Activated naive CD4-positive, alpha-beta T cell treated with anti-CD3 and anti-CD28 coated beads for 36 hours (primary cell): ENCODE measurements around the gene FGF18. TPM values are rescaled to one million over a fixed set of nuclear protein-coding genes. Genes with fewer than 3 reads are reported as not detected.

Experiments used
- CTCF ChIA-PET: fragments of 350-600 bp; sonication (Branson Sonifier 250); formaldehyde crosslinking; loops from one replicate; lab custom pipeline; 2021; ENCODE audit warnings: antibody characterized with exemption; lab: Charles Lee
- DNase-seq: peaks from one replicate; pipeline ENCODE4 v3.0.0-alpha.2; 2020
- H3K27ac Mint-ChIP-seq: one replicate; pipeline ENCODE4 v1.8.0; 2021; ENCODE audit warnings: mild to moderate bottlenecking, mixed read lengths
- H3K27me3 Mint-ChIP-seq: one replicate; pipeline ENCODE4 v1.8.0; 2021; ENCODE audit warnings: low read depth, mixed read lengths
- H3K36me3 Mint-ChIP-seq: one replicate; pipeline ENCODE4 v1.8.0; 2021; ENCODE audit warnings: low read depth, mixed read lengths
- H3K4me1 Mint-ChIP-seq: one replicate; pipeline ENCODE4 v1.8.0; 2021; ENCODE audit warnings: low read depth, mixed read lengths
- H3K4me3 Mint-ChIP-seq: one replicate; pipeline ENCODE4 v1.8.0; 2021; ENCODE audit warnings: mild to moderate bottlenecking, moderate library complexity, mixed read lengths
- H3K9me3 Mint-ChIP-seq: one replicate; pipeline ENCODE4 v1.8.0; 2021; ENCODE audit warnings: mixed read lengths
- intact Hi-C: fragments of 100-400 bp; cut with micrococcal nuclease; formaldehyde crosslinking; loops from one replicate; pipeline ENCODE4 v1.15.1; 2023
- total RNA-seq, 2 experiments: library from RNA; stranded (reverse); gene quantifications; one replicate each; pipeline ENCODE4 v1.2.3, GENCODE V29; 2021

The FGF18 gene
- total RNA-seq, 2 experiments from 2014 or later, result 0.17 TPM; not detected in 1

DNA sequence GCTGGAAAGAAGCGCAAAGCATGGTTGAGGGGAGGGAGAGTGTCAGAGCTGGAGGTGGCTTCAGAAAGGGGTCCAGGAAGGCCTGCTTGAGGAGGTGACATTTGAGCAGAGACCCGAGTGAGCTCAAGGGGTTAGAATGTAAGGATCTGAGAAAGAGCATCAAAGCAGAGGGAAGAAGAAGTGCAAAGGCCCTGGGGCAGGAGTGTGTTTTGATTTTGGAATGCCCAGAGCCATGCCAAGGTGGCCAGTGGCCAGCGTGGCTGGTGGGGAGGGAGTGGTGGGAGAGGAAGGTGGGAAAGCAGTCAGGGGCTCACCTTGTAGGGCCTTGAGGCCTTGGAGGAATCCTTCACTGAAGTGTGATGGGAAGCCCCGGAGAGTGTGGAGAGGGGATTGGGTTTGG is 15.4 kb downstream of the FGF18 start:
- Mint-ChIP-seq H3K27ac (no peak overlapping the region), H3K27me3 (no peaks in the 10 kb centered on the region), H3K4me3 (no peak overlapping the region), H3K36me3 (no peaks in the 10 kb centered on the region), H3K4me1 (no peaks in the 10 kb centered on the region), H3K9me3 (no peaks in the 10 kb centered on the region)
- no peak for DNase-seq
- intact Hi-C loops, result no loop called here
- CTCF ChIA-PET, result interaction anchor here (0.6 to 1.7 kb wide), 2 partner anchors 16 to 92 kb away, joined by 6 to 8 read pairs; no protein-coding TSS in a partner anchor

DNA sequence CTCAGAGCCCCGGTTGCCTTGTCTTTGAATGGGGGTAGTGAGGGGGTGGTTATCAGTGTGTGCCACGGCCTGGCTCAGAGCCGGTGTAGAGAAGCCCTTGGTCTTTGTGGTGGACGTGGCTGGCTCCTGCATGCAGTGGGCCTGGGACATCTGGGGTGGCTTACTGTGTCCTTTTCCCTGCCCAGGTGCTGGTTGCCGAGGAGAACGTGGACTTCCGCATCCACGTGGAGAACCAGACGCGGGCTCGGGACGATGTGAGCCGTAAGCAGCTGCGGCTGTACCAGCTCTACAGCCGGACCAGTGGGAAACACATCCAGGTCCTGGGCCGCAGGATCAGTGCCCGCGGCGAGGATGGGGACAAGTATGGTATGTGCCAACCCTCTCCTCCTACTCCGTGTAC is 16.5 kb downstream of the FGF18 start:
- DNase-seq, result no peak
- Mint-ChIP-seq H3K4me3 (no peak overlapping the region), H3K9me3 (no peaks in the 10 kb centered on the region), H3K27ac (no peak overlapping the region), H3K4me1 (no peaks in the 10 kb centered on the region), H3K27me3 (no peaks in the 10 kb centered on the region), H3K36me3 (no peaks in the 10 kb centered on the region)
- intact Hi-C loops, result no loop called here
- CTCF ChIA-PET, result no interaction called here

GRCh38 chr5:171436804-171437285 is 17.4 kb downstream of the FGF18 start:
- Mint-ChIP-seq H3K4me3 (no peak overlapping the region), H3K36me3 (no peaks in the 10 kb centered on the region), H3K9me3 (no peaks in the 10 kb centered on the region), H3K27ac (no peak overlapping the region), H3K4me1 (no peaks in the 10 kb centered on the region), H3K27me3 (no peaks in the 10 kb centered on the region)
- DNase-seq, result no peak
- CTCF ChIA-PET, result no interaction called here
- intact Hi-C loops, result no loop called here

DNA sequence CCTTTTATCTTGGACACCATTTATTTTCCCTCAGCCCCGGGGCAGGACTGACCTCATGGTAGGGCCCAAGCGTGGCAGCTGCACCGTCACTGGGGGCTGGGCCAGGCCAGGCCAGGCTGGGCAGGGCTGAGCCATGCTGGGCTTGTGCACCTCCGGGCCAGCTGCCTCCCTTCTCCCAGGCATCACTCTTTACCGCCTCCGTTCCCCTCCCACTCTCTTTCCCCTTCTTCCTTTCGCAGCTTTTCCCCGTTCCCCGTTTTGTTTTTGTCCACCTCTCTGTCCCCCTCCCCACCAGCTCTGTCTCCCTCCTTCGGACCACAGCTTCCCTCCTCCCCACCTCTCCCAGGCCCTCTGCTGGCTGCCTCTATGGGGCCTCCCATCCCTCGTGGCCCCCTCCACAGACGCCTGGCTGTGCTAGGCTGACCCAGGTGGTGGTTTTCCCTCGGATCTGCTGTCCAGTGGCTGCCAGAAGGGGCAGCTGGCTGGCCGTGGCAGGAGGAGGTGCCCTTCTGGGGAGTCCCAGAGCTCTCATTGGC is 17.9 kb downstream of the FGF18 start:
- H3K36me3 Mint-ChIP-seq, result no peaks in the 10 kb centered on the region
- no peak overlapping the region for H3K27ac Mint-ChIP-seq
- no peak for DNase-seq
- CTCF ChIA-PET, result no interaction called here
- no peaks in the 10 kb centered on the region for H3K4me1 Mint-ChIP-seq
- H3K4me3 Mint-ChIP-seq, result no peak overlapping the region
- H3K9me3 Mint-ChIP-seq, result no peaks in the 10 kb centered on the region
- intact Hi-C loops, result no loop called here
- no peaks in the 10 kb centered on the region for H3K27me3 Mint-ChIP-seq

GRCh38 chr5:171438738-171439137 is 19.3 kb downstream of the FGF18 start:
- no peak overlapping the region for H3K4me3 Mint-ChIP-seq
- no peak overlapping the region for H3K27ac Mint-ChIP-seq
- CTCF ChIA-PET, result no interaction called here
- H3K4me1 Mint-ChIP-seq, result no peaks in the 10 kb centered on the region
- H3K9me3 Mint-ChIP-seq, result no peaks in the 10 kb centered on the region
- no peaks in the 10 kb centered on the region for H3K36me3 Mint-ChIP-seq
- no peak for DNase-seq
- H3K27me3 Mint-ChIP-seq, result no peaks in the 10 kb centered on the region
- intact Hi-C loops, result no loop called here

DNA sequence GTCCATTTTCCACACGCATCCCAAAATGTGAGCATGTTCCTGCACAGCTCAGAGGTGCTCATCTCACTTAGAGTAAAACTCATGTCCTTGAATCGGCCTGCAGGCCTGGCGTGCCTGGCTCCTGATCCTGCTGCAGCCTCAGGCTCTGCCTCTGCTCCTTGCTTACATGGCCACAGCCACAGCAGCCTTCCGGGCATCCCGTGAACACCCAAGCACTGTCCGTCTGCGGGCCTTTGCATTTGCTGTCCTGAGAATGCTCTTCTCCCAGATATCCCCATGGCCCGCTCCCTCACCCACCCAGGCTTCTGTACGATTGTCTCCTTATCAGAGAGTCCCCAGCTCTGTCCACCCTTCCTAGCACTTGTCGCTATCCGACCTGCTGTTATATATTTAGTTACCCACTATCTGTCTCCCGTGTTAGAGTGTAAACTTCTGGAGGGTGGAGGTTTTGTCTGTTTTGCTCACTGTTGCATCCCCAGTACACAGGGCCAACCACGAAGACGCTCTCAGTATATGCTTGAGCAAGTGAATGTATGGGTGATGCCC is 21.9 kb downstream of the FGF18 start:
- H3K4me1 Mint-ChIP-seq, result no peaks in the 10 kb centered on the region
- no peaks in the 10 kb centered on the region for H3K36me3 Mint-ChIP-seq
- H3K27me3 Mint-ChIP-seq, result no peaks in the 10 kb centered on the region
- CTCF ChIA-PET, result interaction anchor here (0.5 kb wide), 1 partner anchor 1009 kb away, joined by 3 read pairs; no protein-coding TSS in a partner anchor
- H3K4me3 Mint-ChIP-seq, result no peak overlapping the region
- H3K27ac Mint-ChIP-seq, result no peak overlapping the region
- intact Hi-C loops, result no loop called here
- H3K9me3 Mint-ChIP-seq, result no peaks in the 10 kb centered on the region
- DNase-seq, result no peak

DNA sequence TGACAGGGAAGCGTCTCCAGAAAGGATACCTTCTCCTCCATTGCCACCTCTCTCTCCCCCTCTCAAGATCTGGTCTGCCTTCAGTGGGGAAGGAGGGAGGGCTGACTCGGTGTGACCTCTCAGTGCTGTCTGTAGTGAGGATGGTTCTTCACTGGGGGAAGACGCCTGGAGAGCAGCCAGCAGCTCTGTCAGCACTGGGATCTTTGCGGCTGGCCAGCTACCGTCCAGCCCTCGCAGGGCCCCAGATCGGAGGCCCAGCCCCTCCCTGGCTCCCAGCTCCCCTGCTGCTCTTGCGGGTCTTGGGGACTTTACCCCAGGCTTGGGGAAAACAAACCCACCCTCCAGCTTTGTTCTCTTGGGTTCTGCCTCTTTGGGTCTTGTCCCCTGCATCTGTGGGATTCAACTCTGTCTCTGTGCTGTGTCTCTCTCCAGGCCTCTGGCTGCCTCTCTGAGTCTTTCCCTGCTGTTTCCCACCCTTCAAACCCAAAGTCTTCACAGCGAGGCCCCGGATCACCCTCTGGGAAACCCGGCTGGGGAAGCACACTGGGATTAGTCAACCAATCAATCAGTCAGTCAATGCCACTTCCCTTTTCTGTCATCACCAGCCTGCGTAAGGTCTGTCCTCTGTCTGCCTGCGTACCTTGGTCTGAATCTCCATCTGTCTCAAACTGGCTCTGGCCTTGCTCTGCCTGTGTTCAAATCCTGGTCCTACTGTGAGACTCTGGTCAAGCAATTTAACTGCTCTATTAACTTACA is 23.0 kb downstream of the FGF18 start:
- Mint-ChIP-seq H3K27ac (no peak overlapping the region), H3K4me3 (no peak overlapping the region), H3K4me1 (no peaks in the 10 kb centered on the region), H3K27me3 (no peaks in the 10 kb centered on the region), H3K9me3 (no peaks in the 10 kb centered on the region), H3K36me3 (no peaks in the 10 kb centered on the region)
- no peak for DNase-seq
- CTCF ChIA-PET, result interaction anchor here (0.6 kb wide), 1 partner anchor 121 kb away, joined by 3 read pairs; no protein-coding TSS in a partner anchor
- intact Hi-C loops, result no loop called here

DNA sequence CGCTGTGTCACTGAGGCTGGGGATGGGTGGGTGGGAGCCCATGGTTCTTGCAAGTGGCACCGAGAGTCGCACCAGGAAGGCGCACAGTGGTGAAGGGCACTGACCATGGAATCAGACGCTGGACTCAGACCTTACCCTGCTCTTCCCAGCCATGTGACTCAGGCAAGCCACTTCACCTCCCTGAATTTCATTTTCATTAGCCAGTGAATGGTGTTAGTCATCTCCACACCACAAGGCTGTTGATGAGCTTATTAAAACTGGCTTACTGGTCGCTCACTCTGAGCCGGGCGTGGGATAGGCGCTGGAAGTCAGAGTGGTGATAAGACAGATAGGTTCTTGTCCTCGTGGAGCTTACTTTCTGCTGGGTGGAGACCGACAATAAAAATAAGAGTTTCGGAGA is 25.1 kb downstream of the FGF18 start:
- Mint-ChIP-seq H3K27me3 (peaks cover 6% of the 10 kb centered on the region), H3K27ac (no peak overlapping the region), H3K36me3 (no peaks in the 10 kb centered on the region), H3K4me3 (no peak overlapping the region), H3K9me3 (no peaks in the 10 kb centered on the region), H3K4me1 (no peaks in the 10 kb centered on the region)
- DNase-seq, result no peak
- CTCF ChIA-PET, result no interaction called here
- intact Hi-C loops, result no loop called here

DNA sequence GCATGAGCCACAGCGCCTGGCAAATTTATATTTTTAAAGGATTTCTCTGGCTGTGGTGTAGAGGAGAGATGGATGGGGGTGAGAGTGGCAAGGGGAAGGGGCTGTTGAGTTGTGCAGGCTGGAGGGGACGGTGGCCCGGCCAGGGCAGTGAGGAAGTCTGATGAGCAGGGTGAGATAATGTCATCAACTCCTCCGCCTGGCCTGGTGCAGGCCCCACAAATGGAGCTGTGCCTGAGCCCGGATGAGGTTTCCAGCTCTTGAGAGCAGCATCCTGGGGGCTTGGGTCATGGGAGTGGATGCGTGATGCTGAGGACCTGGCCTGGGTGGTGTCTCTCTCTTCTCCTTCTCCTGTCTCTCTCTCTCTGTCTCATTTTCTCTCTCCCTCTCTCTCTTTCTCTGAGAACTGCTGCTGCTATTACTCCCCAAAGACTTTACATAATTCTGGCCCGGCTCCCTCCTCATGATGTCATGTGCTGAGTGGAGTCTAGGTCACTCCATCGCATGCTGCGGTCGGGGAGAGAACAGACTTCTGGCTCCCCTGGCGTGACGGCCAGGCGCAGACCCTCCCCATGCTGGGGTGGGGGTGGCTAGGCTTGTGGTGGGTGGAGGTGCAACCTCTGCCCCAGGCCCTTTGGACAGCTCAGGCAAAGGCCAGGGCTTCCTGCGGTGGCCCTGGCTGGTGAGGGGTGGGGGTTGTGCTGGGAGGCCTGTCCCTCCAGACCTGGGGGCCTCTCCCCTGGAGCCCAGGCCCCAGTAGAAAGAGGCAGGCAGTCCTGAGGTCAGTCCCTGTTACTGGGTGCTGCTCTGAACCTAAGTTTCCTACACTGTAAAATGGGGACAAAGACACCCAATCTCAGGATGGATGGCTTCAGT is 26.4 kb downstream of the FGF18 start:
- Mint-ChIP-seq H3K4me3 (no peak overlapping the region), H3K27me3 (peaks cover 13% of the 10 kb centered on the region), H3K4me1 (no peaks in the 10 kb centered on the region), H3K36me3 (no peaks in the 10 kb centered on the region), H3K9me3 (no peaks in the 10 kb centered on the region), H3K27ac (no peak overlapping the region)
- CTCF ChIA-PET, result no interaction called here
- intact Hi-C loops, result no loop called here
- DNase-seq, result no peak

DNA sequence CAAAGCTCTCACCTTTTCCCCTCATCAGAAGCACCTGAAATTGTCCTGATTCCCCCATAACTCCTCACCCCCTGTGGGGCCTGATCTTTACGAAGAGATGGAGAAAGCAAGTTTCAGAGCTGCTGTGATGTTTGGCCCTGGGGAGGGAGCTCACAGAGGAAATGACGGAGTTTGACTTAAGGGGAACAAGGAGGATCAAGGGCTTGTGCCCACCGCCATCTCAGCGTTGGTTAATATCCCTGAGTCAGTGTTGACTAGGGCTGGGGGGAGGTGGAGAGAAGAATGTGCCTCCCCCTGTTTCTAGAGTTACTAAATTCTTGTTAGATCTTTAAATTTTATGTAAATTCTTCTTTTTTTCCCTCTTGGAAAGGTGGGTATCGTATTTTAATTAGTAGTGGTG is 27.8 kb downstream of the FGF18 start:
- CTCF ChIA-PET, result no interaction called here
- Mint-ChIP-seq H3K27ac (no peak overlapping the region), H3K27me3 (peaks cover 21% of the 10 kb centered on the region), H3K9me3 (no peaks in the 10 kb centered on the region), H3K4me3 (no peak overlapping the region), H3K36me3 (no peaks in the 10 kb centered on the region), H3K4me1 (peaks cover 6% of the 10 kb centered on the region)
- intact Hi-C loops, result no loop called here
- no peak for DNase-seq

DNA sequence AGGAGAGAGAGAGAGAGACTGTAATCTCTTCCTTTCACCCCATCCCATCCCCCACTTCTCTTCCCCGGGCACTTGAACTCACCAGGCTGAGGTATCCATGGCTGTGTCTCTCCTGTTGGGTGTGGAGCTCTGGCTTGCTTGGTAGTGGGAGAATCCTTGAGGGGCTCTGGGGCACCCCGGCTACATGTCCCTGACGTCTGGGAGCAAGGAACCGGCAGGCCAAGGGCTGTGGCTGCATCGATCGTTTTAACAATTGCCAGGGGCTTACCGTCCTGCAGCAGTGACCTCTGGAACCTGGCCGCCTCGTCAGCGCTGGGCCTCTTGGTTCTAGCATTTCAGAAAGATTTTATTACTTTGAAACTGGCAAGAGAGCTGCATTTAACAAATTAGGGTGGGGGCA is 30.0 kb downstream of the FGF18 start:
- no peak for DNase-seq
- Mint-ChIP-seq H3K36me3 (no peaks in the 10 kb centered on the region), H3K4me1 (peaks cover 6% of the 10 kb centered on the region), H3K27me3 (peaks cover 29% of the 10 kb centered on the region), H3K27ac (no peak overlapping the region), H3K9me3 (no peaks in the 10 kb centered on the region), H3K4me3 (no peak overlapping the region)
- intact Hi-C loops, result no loop called here
- CTCF ChIA-PET, result no interaction called here
